HEK293T (cell line): Measurements from ENCODE around the gene SLC25A39.

ENCODE experiments used
- CTCF ChIA-PET: fragments of 350-600 bp; formaldehyde crosslinking; extraction: SDS; loops from one replicate; lab custom pipeline; 2021; ENCODE audit warnings: antibody characterized with exemption, inconsistent platforms; lab: Yijun Ruan, JAX
- POLR2A ChIA-PET: fragments of 350-600 bp; formaldehyde crosslinking; extraction: SDS; loops from one replicate; lab custom pipeline; 2020; ENCODE audit warnings: antibody characterized with exemption, inconsistent platforms; lab: Yijun Ruan, JAX
- DNase-seq: peaks from one replicate; pipeline ENCODE4 v3.0.0; 2012; ENCODE audit warnings: mixed read lengths; ENCODE audit errors: extremely low spot score
- ARNT ChIP-seq: fragments of 450-650 bp; IDR thresholded peaks from 2 replicates; pipeline ENCODE4 v1.6.1; 2017; ENCODE audit warnings: mild to moderate bottlenecking
- BHLHE40 ChIP-seq: fragments of 450-650 bp; IDR thresholded peaks from 2 replicates; pipeline ENCODE4 v1.6.1; 2016; ENCODE audit warnings: mild to moderate bottlenecking, moderate library complexity, borderline replicate concordance
- CTBP1 ChIP-seq: fragments of 450-650 bp; IDR thresholded peaks from 2 replicates; pipeline ENCODE4 v1.6.1; 2016; ENCODE audit warnings: borderline replicate concordance
- ELF4 ChIP-seq: fragments of 450-650 bp; IDR thresholded peaks from 2 replicates; pipeline ENCODE4 v1.6.1; 2017; ENCODE audit warnings: antibody characterized with exemption
- FOXA1 ChIP-seq: fragments of 450-650 bp; IDR thresholded peaks from 2 replicates; pipeline ENCODE4 v1.6.1; 2016; ENCODE audit warnings: mild to moderate bottlenecking
- FOXK2 ChIP-seq: fragments of 450-650 bp; IDR thresholded peaks from 2 replicates; pipeline ENCODE4 v1.6.1; 2016; ENCODE audit warnings: mild to moderate bottlenecking
- FOXM1 ChIP-seq: fragments of 450-650 bp; IDR thresholded peaks from 2 replicates; pipeline ENCODE4 v1.6.1; 2017; ENCODE audit warnings: mild to moderate bottlenecking, borderline replicate concordance
- HDGF ChIP-seq: fragments of 450-650 bp; IDR thresholded peaks from 2 replicates; pipeline ENCODE4 v1.6.1; 2017; ENCODE audit warnings: antibody characterized with exemption, borderline replicate concordance
- L3MBTL2 ChIP-seq: fragments of 450-650 bp; conservative IDR thresholded peaks from 2 replicates; pipeline ENCODE4 v1.6.1; 2016; ENCODE audit warnings: mild to moderate bottlenecking
- LEF1 ChIP-seq: fragments of 450-650 bp; IDR thresholded peaks from 2 replicates; pipeline ENCODE4 v1.6.1; 2017; ENCODE audit warnings: mild to moderate bottlenecking, borderline replicate concordance
- NFRKB ChIP-seq: fragments of 450-650 bp; IDR thresholded peaks from 2 replicates; pipeline ENCODE4 v1.6.1; 2016; ENCODE audit warnings: mild to moderate bottlenecking, moderate library complexity
- SP1 ChIP-seq: fragments of 450-650 bp; IDR thresholded peaks from 2 replicates; pipeline ENCODE4 v1.6.1; 2017
- SUZ12 ChIP-seq: fragments of 450-650 bp; IDR thresholded peaks from 2 replicates; pipeline ENCODE4 v1.6.1; 2016; ENCODE audit warnings: mild to moderate bottlenecking
- TARDBP ChIP-seq: fragments of 450-650 bp; IDR thresholded peaks from 2 replicates; pipeline ENCODE4 v1.6.1; 2016
- ZNF384 ChIP-seq: fragments of 450-650 bp; IDR thresholded peaks from 2 replicates; pipeline ENCODE4 v1.6.1; 2016
- TF ChIP-seq, protein P1 (sequence below): fragments of 450-650 bp; IDR thresholded peaks from 2 replicates; pipeline ENCODE4 v1.6.1; 2016

The SLC25A39 gene

DNA sequence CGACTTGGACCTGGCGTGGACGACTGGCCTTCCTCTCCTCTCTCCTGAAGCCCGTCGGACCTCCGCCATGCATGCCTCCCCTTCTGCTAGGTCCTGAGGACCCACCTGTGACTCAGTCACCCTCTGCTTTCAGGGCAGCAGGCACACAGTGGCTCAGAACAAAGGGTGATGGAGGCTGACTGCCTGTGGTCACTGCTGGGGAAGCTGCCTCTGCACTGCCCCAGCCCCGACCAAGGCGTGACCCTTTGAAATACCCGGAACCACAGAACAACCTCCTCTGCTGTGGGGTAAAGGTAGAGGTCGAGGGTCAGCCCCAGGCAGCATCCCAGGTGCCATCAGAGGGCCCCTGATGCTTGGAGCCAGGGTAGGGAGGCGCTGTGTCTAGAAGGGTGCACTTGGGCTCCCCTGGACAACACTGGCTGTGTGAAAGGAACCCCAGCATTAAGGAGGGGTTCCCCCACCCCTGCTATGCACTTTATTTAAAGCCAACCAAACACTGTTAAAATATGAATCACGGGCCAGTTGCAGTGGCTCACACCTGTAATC lies 44.2 kb downstream of the SLC25A39 start:
- DNase-seq, result no peak
- ChIA-PET CTCF (no interaction called here), POLR2A (no interaction called here)
- TF ChIP-seq ARNT (no peak), FOXA1 (no peak), CTBP1 (no peak), SP1 (no peak), SUZ12 (no peak), BHLHE40 (no peak), FOXM1 (no peak), ZNF384 (no peak), TARDBP (no peak), FOXK2 (no peak), L3MBTL2 (no peak)

DNA sequence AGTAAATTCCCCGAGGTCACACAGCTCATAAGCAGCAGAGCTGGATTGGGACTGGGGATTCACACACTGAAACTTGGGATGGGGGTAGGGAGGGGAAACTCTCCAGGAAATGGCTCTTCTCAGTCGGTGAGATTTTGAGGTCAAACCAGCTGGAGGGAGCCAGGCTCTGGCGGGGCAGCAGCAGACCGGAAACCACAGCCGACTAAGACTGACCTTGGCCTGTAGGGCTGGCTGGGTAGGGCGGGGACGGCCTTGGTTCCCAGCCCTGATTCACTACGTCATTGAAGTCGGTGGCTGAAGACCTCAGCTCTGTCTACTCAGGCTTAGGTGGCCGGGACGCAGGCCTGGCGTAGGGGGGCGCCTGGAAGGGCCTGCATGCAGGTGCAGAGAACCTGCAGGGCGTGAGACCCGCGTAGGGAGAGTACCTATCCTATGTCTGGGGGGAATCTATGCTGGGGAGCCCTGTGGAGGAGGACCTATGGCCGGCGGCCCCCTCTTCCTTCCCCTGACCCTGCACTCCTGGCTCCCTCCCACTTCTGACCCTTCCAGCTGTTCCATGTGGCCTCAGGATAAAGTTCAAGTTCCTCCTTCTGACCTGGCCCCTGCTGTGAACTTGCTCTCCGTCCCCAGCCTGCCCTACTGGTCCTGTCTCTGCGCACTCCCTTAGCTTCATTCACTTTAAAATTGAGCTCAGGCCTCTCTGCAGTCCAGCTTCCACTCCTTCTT lies 44.8 kb downstream of the SLC25A39 start:
- CTCF ChIA-PET, result no interaction called here
- TF ChIP-seq FOXK2 (no peak), SP1 (no peak), TARDBP (no peak), BHLHE40 (no peak), ZNF384 (no peak), FOXM1 (no peak), HDGF (no peak), ELF4 (no peak), NFRKB (no peak), CTBP1 (no peak), FOXA1 (no peak), LEF1 (no peak), ARNT (no peak), SUZ12 (no peak)
- TF ChIP-seq, protein P1, sequence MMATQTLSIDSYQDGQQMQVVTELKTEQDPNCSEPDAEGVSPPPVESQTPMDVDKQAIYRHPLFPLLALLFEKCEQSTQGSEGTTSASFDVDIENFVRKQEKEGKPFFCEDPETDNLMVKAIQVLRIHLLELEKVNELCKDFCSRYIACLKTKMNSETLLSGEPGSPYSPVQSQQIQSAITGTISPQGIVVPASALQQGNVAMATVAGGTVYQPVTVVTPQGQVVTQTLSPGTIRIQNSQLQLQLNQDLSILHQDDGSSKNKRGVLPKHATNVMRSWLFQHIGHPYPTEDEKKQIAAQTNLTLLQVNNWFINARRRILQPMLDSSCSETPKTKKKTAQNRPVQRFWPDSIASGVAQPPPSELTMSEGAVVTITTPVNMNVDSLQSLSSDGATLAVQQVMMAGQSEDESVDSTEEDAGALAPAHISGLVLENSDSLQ, result no peak
- no peak for DNase-seq
- POLR2A ChIA-PET, result no interaction called here

DNA sequence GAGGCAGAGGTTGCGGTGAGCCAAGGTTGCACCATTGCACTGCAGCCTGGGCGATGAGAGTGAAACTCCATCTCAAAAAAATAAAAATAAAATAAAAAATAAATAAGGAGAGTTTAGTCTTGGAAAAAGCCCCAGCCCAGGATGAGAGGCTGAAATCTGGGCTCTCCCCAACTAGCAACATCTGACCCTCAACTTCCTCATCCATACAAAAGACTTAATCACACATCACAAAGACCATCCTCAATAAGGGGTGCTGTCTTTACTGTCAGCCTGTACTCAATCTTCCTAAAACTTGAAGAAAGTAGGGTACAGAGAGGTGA lies 45.3 kb downstream of the SLC25A39 start:
- POLR2A ChIA-PET, result no interaction called here
- no peak for DNase-seq
- CTCF ChIA-PET, result no interaction called here
- TF ChIP-seq FOXM1 (no peak), L3MBTL2 (no peak), ARNT (no peak), CTBP1 (no peak), BHLHE40 (no peak), ZNF384 (no peak), SP1 (no peak), ELF4 (no peak), HDGF (no peak), NFRKB (no peak), SUZ12 (no peak), TARDBP (no peak), FOXA1 (no peak)
- TF ChIP-seq, protein P1, result no peak

DNA sequence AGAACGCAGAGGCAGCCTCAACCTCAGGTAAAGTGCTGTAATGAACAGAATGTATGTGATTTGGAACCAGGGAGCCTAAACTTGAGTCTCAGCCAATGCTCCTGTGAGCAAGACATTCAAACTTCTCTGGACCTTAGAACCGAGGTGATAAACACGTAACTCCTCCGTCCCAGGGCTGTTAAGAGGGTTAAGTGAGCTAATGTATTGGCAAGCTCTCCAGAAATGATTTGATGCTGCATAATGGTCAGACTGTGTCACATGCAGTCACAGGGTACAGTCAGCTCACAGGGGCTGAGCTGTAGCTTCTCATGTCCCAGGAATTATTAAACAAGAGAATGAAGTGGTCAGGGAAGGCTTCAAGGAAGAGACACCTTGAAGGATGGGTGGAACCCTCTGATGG lies 46.6 kb downstream of the SLC25A39 start:
- POLR2A ChIA-PET, result interaction anchor here (0.8 kb wide), 1 partner anchor 41 kb away, joined by 3 read pairs; no protein-coding TSS in a partner anchor
- TF ChIP-seq TARDBP (no peak), SUZ12 (no peak), NFRKB (no peak), ELF4 (no peak), CTBP1 (no peak), SP1 (no peak)
- TF ChIP-seq, protein P1, result no peak
- CTCF ChIA-PET, result no interaction called here
- DNase-seq, result no peak

DNA sequence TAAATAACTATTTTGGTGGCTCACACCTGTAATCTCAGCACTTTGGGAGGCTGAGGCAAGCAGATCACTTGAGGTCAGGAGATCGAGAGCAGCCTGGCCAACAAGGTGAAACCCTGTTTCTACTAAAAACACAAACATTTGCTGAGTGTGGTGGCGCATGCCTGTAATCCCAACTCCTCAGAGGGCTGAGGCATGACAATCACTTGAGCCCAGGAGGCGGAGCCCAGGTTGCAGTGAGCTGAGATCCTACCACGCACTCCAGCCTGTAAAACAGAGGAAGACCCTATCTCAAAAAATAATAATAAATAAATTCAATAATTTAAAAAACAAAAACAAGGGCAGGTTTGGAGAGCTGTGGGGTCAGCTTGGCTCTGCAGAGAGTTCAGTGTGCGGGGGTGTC lies 51.0 kb downstream of the SLC25A39 start:
- CTCF ChIA-PET, result no interaction called here
- DNase-seq, result no peak
- POLR2A ChIA-PET, result interaction anchor here (0.7 kb wide), 1 partner anchor 94 kb away, joined by 4 read pairs; no protein-coding TSS in a partner anchor

More for the DNA sequence above, 51.0 kb downstream of the SLC25A39 start:
- TF ChIP-seq LEF1 (no peak), CTBP1 (no peak), SP1 (no peak), L3MBTL2 (no peak), ZNF384 (no peak), FOXM1 (no peak), SUZ12 (no peak), FOXK2 (no peak), BHLHE40 (no peak), ELF4 (no peak), NFRKB (no peak), ARNT (no peak), TARDBP (no peak)
- TF ChIP-seq, protein P1, result no peak
